ENCODE measurements around the gene COL9A3. TPM values are rescaled to one million over a fixed set of nuclear protein-coding genes. Genes with fewer than 3 reads are reported as not detected.

Gene COL9A3
- total and polyA plus RNA-seq, 2 donors from 2014 or later = 2.3 to 4.3 TPM

DNA sequence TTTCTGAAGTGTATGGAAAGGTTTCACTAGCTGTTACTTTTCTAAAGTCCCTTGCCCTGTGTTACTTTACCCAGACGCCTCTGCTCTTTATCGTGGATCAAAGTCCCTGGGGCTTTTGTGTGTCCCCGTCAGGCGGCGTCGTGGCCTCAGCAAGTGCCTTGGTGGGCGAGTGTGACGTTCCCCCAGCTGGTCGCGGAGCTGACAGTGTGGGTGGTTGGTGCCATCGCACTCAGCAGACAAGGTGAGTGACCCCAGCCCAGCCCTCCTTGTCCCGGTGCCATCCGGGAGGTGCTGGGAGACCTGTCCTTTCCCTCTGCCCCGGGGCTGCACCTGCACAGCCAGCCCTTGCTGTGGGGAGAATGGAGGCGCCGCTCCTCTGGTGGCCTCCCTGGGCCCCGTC is 72.1 kb downstream of the COL9A3 start:
- Histone ChIP-seq H3K9ac (ENCODE audit: low read length in 3 of 3) (no peak overlapping the region), H3K36me3 (ENCODE audit: control insufficient read depth in 2 of 3, insufficient read depth in 3 of 3, low read length in 3 of 3) (peaks cover 8 to 65% (median 49%) of the 10 kb centered on the region in 3 donors), H3K9me3 (ENCODE audit: control insufficient read depth in 2 of 3, insufficient read depth in 1 of 3, low read length in 3 of 3) (no peaks in the 10 kb centered on the region), H3K27me3 (ENCODE audit: control insufficient read depth, insufficient read depth, low read length) (no peaks in the 10 kb centered on the region), H3K27ac (ENCODE audit: low read depth in 2 of 2, low read length in 2 of 2) (no peak overlapping the region), H3K4me3 (ENCODE audit: low read length in 3 of 3) (no peak overlapping the region), H3K4me1 (ENCODE audit: control insufficient read depth in 2 of 3, insufficient read depth in 2 of 3, low read depth in 1 of 3, low read length in 3 of 3) (peaks cover 0 to 6% (median 0%) of the 10 kb centered on the region in 3 donors)
- DNase-seq = no peak
- intact Hi-C loops (cut with DNase I) = no loop called here
- TF ChIP-seq, protein P1, sequence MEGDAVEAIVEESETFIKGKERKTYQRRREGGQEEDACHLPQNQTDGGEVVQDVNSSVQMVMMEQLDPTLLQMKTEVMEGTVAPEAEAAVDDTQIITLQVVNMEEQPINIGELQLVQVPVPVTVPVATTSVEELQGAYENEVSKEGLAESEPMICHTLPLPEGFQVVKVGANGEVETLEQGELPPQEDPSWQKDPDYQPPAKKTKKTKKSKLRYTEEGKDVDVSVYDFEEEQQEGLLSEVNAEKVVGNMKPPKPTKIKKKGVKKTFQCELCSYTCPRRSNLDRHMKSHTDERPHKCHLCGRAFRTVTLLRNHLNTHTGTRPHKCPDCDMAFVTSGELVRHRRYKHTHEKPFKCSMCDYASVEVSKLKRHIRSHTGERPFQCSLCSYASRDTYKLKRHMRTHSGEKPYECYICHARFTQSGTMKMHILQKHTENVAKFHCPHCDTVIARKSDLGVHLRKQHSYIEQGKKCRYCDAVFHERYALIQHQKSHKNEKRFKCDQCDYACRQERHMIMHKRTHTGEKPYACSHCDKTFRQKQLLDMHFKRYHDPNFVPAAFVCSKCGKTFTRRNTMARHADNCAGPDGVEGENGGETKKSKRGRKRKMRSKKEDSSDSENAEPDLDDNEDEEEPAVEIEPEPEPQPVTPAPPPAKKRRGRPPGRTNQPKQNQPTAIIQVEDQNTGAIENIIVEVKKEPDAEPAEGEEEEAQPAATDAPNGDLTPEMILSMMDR (IDR thresholded peaks at IDR 0.05; ENCODE audit: borderline replicate concordance, extremely low read depth, insufficient read depth) = no peak
- FAIRE-seq = no peak

DNA sequence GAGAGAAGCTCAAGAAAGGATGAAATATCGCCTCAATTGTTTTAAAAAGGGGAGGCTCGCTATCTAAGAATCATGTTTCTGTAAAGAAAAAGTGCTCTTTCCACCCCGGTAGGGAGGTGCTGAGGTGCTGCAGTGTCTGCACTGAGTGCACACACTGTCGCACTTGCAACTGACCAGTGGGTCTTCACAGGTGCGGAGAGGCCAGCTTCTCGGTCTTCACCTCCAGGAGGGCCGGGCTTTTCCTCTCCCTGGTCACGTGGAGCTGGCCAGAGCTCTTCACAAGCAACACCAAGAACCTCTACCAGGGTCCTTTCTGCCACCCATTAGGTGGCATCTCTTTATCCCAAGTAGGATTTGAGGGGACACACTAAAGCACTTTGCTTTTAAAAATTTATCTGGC is 72.6 kb downstream of the COL9A3 start:
- peaks cover 10 to 70% (median 53%) of the 10 kb centered on the region in 3 donors for H3K36me3 ChIP-seq (ENCODE audit: control insufficient read depth in 2 of 3, insufficient read depth in 3 of 3, low read length in 3 of 3)
- FAIRE-seq (no peak), DNase-seq (no peak)
- intact Hi-C loops (cut with DNase I) = no loop called here
- H3K4me3 ChIP-seq (ENCODE audit: low read length in 3 of 3) = no peak overlapping the region
- H3K9ac ChIP-seq (ENCODE audit: low read length in 3 of 3) = no peak overlapping the region
- H3K9me3 ChIP-seq (ENCODE audit: control insufficient read depth in 2 of 3, insufficient read depth in 1 of 3, low read length in 3 of 3) = no peaks in the 10 kb centered on the region
- peaks cover 0 to 6% (median 0%) of the 10 kb centered on the region in 3 donors for H3K4me1 ChIP-seq (ENCODE audit: control insufficient read depth in 2 of 3, insufficient read depth in 2 of 3, low read depth in 1 of 3, low read length in 3 of 3)
- TF ChIP-seq, protein P1 (IDR thresholded peaks at IDR 0.05; ENCODE audit: borderline replicate concordance, extremely low read depth, insufficient read depth) = no peak
- H3K27me3 ChIP-seq (ENCODE audit: control insufficient read depth, insufficient read depth, low read length) = no peaks in the 10 kb centered on the region
- no peak overlapping the region for H3K27ac ChIP-seq (ENCODE audit: low read depth in 2 of 2, low read length in 2 of 2)

- Histone ChIP-seq H3K27ac (ENCODE audit: low read depth in 2 of 2, low read length in 2 of 2) (no peak overlapping the region), H3K27me3 (ENCODE audit: control insufficient read depth, insufficient read depth, low read length) (no peaks in the 10 kb centered on the region), H3K36me3 (ENCODE audit: control insufficient read depth in 2 of 3, insufficient read depth in 3 of 3, low read length in 3 of 3) (peaks cover 10 to 75% (median 55%) of the 10 kb centered on the region in 3 donors), H3K4me3 (ENCODE audit: low read length in 3 of 3) (no peak overlapping the region), H3K4me1 (ENCODE audit: control insufficient read depth in 2 of 3, insufficient read depth in 2 of 3, low read depth in 1 of 3, low read length in 3 of 3) (peaks cover 0 to 6% (median 0%) of the 10 kb centered on the region in 3 donors), H3K9ac (ENCODE audit: low read length in 3 of 3) (no peak overlapping the region), H3K9me3 (ENCODE audit: control insufficient read depth in 2 of 3, insufficient read depth in 1 of 3, low read length in 3 of 3) (no peaks in the 10 kb centered on the region)
- TF ChIP-seq, protein P1 (IDR thresholded peaks at IDR 0.05; ENCODE audit: borderline replicate concordance, extremely low read depth, insufficient read depth) = no peak
- intact Hi-C loops (cut with DNase I) = loop anchor here (10.0 kb wide), 1 partner anchor 115 kb away; the partner anchor contains the start of gene BHLHE23
- DNase-seq (no peak), FAIRE-seq (no peak)
These were observed 73.0 kb downstream of the COL9A3 start for GRCh38 chr20:62889871-62890270.

- Histone ChIP-seq H3K27ac (ENCODE audit: low read depth in 2 of 2, low read length in 2 of 2) (no peak overlapping the region), H3K4me1 (ENCODE audit: control insufficient read depth in 2 of 3, insufficient read depth in 2 of 3, low read depth in 1 of 3, low read length in 3 of 3) (peaks cover 0 to 6% (median 0%) of the 10 kb centered on the region in 3 donors), H3K9ac (ENCODE audit: low read length in 3 of 3) (no peak overlapping the region), H3K9me3 (ENCODE audit: control insufficient read depth in 2 of 3, insufficient read depth in 1 of 3, low read length in 3 of 3) (no peaks in the 10 kb centered on the region), H3K27me3 (ENCODE audit: control insufficient read depth, insufficient read depth, low read length) (no peaks in the 10 kb centered on the region), H3K36me3 (ENCODE audit: control insufficient read depth in 2 of 3, insufficient read depth in 3 of 3, low read length in 3 of 3) (peaks cover 10 to 75% (median 55%) of the 10 kb centered on the region in 3 donors), H3K4me3 (ENCODE audit: low read length in 3 of 3) (no peak overlapping the region)
- intact Hi-C loops (cut with DNase I) = loop anchor here (10.0 kb wide), 1 partner anchor 114 kb away; the partner anchor contains the start of gene BHLHE23
- FAIRE-seq (no peak), DNase-seq (no peak)
- TF ChIP-seq, protein P1 (IDR thresholded peaks at IDR 0.05; ENCODE audit: borderline replicate concordance, extremely low read depth, insufficient read depth) = no peak
These were observed 73.6 kb downstream of the COL9A3 start for GRCh38 chr20:62890444-62890843.

Measured in kidney (tissue), 14 donors.